HG02759 (cell line): ENCODE data around the gene ZMAT5.

ENCODE experiments used
- ATAC-seq: cut with Tn5 transposase; IDR thresholded peaks from one replicate; pipeline ENCODE4 v1.9.1; 2021; ENCODE audit warnings: mild to moderate bottlenecking, moderate library complexity; ENCODE audit not compliant: unreplicated experiment

ZMAT5 gene

GRCh38 chr22:29710922-29711593, 55.7 kb downstream of the ZMAT5 start:
- ATAC-seq = no peak

DNA sequence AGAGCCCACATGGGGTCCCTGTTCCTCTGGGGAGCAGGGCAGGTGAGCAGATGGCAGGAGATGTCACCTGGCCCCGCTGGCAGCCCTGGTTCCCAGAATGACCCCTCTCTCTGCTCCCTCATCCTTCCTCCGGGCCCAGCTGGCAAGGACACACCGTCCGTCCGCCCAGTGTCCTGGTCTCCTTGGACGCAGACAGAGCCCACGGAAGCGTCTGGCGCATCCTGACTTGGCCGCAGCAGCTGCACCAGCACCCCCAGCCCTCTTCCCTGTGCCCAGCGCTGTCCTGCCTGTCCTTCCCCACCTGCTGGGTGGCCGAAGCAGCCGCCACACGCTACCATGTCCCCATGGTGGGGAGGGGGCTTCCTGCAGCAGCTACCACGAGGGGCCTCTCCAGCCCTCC, 56.6 kb downstream of the ZMAT5 start:
- ATAC-seq = no peak

GRCh38 chr22:29707471-29707870, 59.3 kb downstream of the ZMAT5 start:
- no peak for ATAC-seq

DNA sequence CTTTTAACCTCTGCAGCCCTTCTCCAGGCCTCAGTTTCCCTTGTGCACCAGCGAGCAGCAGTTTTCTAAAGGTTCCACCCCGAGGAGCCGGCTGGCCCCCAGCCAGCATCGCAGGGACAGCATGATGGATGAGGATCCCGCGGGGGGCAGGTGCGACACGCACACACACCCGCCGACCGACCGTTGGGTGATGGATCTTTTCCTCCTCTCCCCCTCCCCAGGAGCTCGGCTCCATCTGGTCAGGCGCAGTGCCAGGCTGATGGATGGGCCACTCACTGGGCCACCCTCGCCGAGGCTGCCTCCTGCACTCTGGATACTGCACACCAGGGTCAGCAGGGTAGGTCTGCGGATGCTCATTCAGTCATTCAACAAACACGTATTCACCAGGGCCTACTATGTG, 59.8 kb downstream of the ZMAT5 start:
- no peak for ATAC-seq

GRCh38 chr22:29706486-29706885, 60.3 kb downstream of the ZMAT5 start:
- ATAC-seq = no peak

DNA sequence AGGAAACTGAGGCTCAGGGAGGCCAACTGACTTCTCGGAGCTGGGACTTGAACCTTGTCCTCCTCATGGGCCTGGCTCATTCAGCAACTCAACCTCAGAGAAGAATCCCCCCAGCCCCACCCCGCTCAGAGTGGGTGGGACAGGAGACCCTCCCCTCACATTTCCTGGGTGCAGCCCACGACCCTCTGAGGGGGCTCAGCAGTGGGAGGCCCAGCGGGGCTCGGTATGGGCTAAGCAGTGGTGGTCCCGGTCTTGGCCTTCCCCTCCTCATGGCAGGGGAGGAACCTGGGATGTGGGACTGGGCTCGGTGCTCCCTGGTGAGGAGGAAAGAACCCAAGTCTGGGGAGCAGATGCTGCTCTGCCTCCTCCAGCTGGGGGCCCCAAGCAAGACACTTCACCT, 61.2 kb downstream of the ZMAT5 start:
- ATAC-seq = no peak

GRCh38 chr22:29704528-29705285, 62.1 kb downstream of the ZMAT5 start:
- ATAC-seq = no peak

DNA sequence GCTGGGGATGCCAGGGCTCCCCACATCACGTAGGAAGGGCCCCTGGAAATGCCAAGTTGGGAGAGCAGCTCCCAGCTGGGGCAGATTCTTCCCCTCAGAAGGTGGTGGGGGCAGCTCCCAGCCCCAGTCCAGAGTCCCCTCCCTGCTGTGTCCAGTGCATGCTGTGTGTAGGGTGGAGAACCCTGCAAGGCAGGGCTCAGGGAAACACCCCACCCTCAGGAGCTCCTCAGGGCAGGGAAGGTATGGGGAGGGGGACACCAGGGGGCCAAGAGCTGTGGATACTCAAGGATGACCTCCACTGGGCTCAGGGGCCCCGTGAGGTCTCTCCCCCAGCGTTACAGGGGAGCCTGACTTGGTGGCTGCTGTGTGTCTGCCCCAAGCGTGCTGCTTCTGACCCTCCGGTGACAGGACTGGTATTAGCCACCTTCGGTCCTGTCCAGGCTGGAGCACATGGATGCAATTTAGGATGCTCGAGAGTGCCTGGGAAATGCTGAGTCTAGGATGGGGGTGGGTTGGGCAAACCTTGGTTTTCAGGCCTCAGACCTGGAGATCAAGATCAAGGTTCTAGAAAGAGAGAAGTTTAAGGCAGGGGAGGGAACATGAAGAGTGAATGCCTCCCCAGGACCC, 63.1 kb downstream of the ZMAT5 start:
- ATAC-seq = no peak

DNA sequence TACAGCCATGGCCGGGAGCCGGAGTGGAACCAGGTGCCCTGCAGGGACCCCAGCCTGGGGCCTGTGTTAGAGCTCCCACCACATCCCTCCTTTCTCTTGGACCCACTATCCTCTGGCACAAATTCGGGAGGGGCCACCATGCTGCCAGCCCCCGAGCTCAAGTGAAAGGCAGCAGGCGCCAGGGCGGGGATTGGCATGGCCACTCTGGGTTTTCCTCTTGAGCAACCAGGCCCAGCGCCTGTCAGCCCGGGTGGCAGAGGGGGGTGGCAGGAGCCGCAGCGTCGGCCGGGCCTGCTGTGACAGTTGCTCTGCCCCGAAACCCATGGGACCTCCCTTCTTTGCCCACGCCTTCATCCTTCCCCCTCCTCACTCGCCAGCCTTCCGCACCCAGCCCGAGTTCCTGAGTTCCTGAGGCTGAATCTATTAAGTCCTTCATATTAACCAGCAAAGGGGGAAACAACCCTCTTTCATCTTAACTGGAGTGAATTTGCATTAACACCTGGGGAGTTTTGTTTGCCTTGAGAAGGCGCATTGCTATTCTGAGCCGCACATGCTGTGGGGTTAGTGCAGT, 63.8 kb downstream of the ZMAT5 start:
- ATAC-seq = no peak

DNA sequence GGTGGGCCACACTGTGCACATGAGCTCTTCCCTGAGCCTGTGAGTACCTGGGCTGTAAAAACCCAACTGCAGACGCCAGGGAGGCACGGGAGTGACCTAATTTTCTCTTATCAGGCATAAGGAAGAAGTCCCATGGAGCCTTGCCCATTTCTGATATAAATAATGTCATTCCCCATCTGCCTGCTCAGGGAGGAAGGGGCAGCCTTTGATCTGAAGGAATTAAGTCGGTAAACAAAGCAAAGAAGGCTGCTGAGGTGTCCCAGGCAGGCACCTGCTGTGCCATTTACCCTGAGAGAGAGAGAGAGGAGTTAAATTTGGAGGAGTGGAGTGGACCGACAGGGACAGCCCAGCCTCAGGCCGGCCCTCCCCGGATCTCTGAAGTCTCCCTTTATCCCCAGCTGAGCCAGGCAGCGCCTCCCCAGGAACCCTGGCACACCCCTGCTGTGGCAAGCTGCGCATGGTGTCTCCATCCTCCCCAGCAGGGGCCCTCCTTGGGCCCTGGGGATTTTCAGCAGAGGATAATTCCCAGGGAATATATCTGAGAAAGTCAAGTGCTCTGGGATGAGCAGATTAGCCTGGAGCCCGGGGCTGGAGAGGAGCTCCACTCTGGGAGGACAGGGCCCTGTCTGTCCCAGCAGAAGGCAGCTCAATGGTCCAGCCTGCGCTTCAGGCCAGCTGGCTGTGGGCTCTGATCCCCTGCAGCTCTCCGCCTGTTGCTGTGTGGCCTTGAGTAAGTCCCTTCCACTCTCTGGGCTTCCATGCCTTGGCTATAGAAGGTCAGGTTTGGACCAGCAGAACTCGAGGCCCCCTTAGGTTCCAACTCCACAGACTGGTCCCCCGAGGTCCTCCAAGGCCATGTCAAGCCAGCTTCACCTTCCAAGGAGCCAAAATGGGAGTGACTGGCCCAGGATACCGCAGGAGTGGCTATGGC, 64.5 kb downstream of the ZMAT5 start:
- ATAC-seq = no peak

- ATAC-seq = no peak
Observed at GRCh38 chr22:29701155-29701999, 65.4 kb downstream of the ZMAT5 start.

DNA sequence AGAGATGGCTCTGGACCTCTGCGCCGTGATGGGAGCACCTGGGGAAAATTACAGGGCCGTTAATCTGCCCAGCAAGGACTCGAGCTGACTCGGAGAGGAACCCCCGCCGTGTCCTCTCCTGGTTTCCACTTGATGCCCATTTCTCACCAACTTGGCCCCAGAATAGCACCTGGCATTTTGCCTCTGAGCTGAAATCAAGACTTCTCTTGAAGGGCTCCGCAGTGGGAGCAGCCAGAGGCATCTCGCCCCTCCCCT, 66.0 kb downstream of the ZMAT5 start:
- no peak for ATAC-seq

DNA sequence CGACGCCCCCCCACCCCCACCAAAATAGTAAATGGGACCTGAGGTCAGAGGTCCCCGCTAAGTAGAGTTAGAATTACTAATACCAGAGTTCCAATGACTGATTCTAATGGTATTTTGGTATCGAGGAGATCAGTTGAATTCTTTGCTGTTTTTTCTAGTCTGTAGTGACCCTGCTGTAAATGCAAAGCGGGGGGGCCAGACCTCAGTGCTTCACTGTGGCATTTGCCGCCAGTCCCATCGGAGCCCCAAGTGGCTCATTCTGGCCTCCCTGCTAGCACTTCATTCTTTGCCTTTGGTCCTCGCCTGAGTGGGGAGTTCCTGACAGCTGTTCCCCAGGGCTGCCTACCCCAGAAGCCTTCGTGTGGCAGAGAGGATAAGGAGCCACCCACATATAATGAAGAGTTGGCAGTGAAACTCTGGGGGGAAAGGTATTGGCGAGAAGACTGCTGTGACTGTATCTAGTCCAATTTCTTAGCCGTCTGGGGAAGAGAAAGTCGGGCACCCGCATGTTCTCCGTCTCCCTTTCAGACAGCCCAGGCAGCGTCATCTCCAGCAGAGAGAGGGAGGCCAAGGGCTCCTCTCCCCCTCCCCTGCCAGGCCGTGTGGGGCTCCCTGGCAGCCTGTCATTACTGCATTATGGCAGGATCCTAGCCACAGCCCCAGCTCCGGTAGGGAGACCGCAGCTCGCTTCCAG, 66.5 kb downstream of the ZMAT5 start:
- no peak for ATAC-seq

DNA sequence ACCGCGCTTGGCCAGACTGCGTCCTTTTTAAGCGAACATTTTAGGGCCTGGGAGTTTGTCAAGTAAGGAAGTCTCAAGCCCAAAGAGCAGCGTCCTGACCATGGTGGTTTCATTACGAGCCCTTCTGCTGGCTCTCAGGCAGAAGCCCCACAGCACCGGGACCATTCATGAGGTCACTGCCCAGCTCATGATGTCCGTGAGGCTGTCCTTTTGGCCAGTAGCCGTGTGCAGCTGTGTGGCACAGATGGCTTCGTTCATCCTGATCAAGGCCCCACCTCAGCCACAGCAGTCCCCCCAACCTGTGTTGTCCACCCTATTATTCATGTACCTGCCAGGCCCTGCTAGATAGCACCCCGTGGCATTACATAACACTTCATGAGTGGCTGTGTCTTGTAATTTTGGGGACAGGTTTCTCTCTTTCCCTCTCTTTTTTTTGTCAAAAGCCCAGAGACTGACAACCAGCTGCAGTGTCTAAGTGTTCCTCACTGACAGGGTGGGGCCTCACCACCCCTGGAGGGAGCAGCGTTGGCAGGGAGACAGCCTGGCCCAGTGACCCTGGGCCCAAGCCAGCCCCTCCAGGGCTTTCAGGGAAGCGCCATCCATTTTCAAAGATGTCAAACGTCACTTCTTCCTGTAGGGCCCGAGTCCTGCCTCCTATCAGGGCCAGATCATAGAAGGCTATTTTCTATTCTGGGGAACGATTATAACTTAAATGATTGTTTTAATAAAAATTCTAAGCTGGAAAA, 68.8 kb downstream of the ZMAT5 start:
- no peak for ATAC-seq

GRCh38 chr22:29695129-29695926, 71.5 kb downstream of the ZMAT5 start:
- no peak for ATAC-seq

DNA sequence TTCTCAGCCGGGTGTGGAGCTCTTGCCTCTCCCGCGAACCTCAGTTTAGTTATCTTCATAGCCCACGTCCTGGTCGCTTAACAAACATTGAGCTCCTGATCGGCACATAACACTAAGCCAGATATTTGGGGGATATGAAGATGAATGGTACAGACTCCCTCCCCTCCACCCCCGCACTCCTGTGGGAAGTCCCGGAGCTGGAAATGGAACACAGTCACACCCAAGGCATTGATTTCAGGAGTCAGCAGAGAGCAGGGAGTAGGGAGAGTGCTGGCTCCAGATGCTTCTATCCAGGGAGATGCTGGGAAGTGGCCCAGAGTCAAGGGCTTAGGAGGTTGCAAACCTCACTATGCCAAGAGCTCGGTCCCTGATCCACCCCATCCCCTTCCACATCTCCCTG, 73.1 kb downstream of the ZMAT5 start:
- ATAC-seq = no peak

GRCh38 chr22:29693161-29693560, 73.6 kb downstream of the ZMAT5 start:
- no peak for ATAC-seq

GRCh38 chr22:29692327-29692640, 74.5 kb downstream of the ZMAT5 start:
- ATAC-seq = no peak
